Loucy (cell line): Measurements from ENCODE around the gene TMEM164.

Experiments
- CTCF ChIP-seq: fragments of 200-600 bp; sonication (generic); conservative IDR thresholded peaks from 2 replicates; pipeline ENCODE4 v1.5.1; 2014; ENCODE audit warnings: mild to moderate bottlenecking, antibody characterized with exemption, low read length
- EZH2phosphoT487 ChIP-seq: fragments of 200-600 bp; IDR thresholded peaks from 2 replicates; pipeline ENCODE4 v1.6.1; 2018; ENCODE audit warnings: antibody characterized with exemption, mild to moderate bottlenecking, moderate library complexity, borderline replicate concordance

- TF ChIP-seq EZH2phosphoT487 (no peak), CTCF (no peak)
Observed at GRCh38 chrX:110008011-110008635, 5.2 kb downstream of the TMEM164 start.
